Ovary (tissue), 9 donors: Measurements from ENCODE around the gene DISC1. TPM values are rescaled to one million over a fixed set of nuclear protein-coding genes. Genes with fewer than 3 reads are reported as not detected.
A peak's percentile ranks its signal among the peaks of the same experiment; 100 is the strongest.

Source experiments
- DNase-seq, 5 donors: peaks; one replicate each; pipeline ENCODE4 v3.0.0-alpha.2; 2019 to 2020
- H3K27ac ChIP-seq, 2 donors: fragments of 200-600 bp; one replicate each; pipeline versions ENCODE4 v1.5.1 to v1.8.0; 2019 to 2022
- H3K27me3 ChIP-seq: fragments of 200-600 bp; one replicate; pipeline ENCODE4 v1.8.0; 2022
- H3K36me3 ChIP-seq: fragments of 200-600 bp; sonication (generic); one replicate; pipeline ENCODE4 v1.5.1; 2019
- H3K4me1 ChIP-seq: one replicate; pipeline ENCODE4 v1.8.1; 2013; ENCODE audit warnings: mild to moderate bottlenecking, moderate library complexity; ENCODE audit not compliant: insufficient read depth
- H3K4me3 ChIP-seq: fragments of 200-600 bp; sonication (generic); one replicate; pipeline ENCODE4 v1.5.1; 2017
- H3K9me3 ChIP-seq, 2 donors: fragments of 200-600 bp in 1 of 2; sonication (generic) in 1 of 2; one replicate each; pipeline versions ENCODE4 v1.5.1 to v1.8.1; 2013 to 2019; ENCODE audit warnings: mild to moderate bottlenecking in 1 of 2, moderate library complexity in 1 of 2
- CTCF ChIP-seq, 3 donors: fragments of 450-650 bp in 2 of 3; fragments of 200-600 bp in 1 of 3; IDR thresholded peaks; one replicate each; pipeline versions ENCODE4 v1.5.1 to v1.8.0; 2016 to 2022; ENCODE audit warnings: antibody characterized with exemption in 3 of 3, mild to moderate bottlenecking in 1 of 3
- EP300 ChIP-seq: sonication (generic); formaldehyde crosslinking; IDR thresholded peaks from one replicate; pipeline ENCODE4 v1.6.1; 2017; ENCODE audit warnings: antibody characterized with exemption
- POLR2A ChIP-seq: fragments of 450-650 bp; IDR thresholded peaks from one replicate; pipeline ENCODE4 v1.6.1; 2017; ENCODE audit warnings: antibody characterized with exemption, mild to moderate bottlenecking, moderate library complexity
- WGBS, 3 donors: extraction: QIAGEN DNeasy Blood & Tissue Kit in 1 of 3; methylation state at CpG; one replicate each; pipeline versions ENCODE4 v1.1.5 to v1.1.7; 2013 to 2017; 5-methylcytosine and 5-hydroxymethylcytosine counted together
- intact Hi-C, 4 donors: fragments of 100-400 bp; cut with DNase I; formaldehyde crosslinking; loops; one replicate each; pipeline versions ENCODE4 v1.11.0 to v1.15.1; 2022 to 2023
- polyA plus RNA-seq, 2 donors: library from polyadenylated mRNA; stranded (reverse); fragments of 200-250 nt in 1 of 2; fragments of 350-450 nt in 1 of 2; fragmentation: Illumina TruSeq in 1 of 2; extraction: RNeasy Lipid Tissue Mini Kit (QIAGEN cat#74804) in 1 of 2; gene quantifications; one replicate each; pipeline ENCODE4 v1.2.3, GENCODE V29; 2013 to 2014
- total RNA-seq, 7 donors: library from RNA; depleted of rRNA in 2 of 7; stranded (reverse); fragments of >200 nt in 2 of 7; fragmentation: NEBNext Ultra II Directional in 3 of 7; extraction: Animal tissue kit (Norgen Biotek cat#: 25700) in 3 of 7; gene quantifications; one replicate each; pipeline versions ENCODE4 v1.1.0 to v1.2.4, GENCODE V29; 2016 to 2023
- donor health status: DM: no; HTN: no; CAD: no; lungs with moderate emphysema.
- donor health status: DM: no; HTN: no; CAD: no.
- donor health status: Bipolar disorder and iron deficiency.
- donor health status: DM: yes; HTN: yes; CAD: no.
- donor health status: DM: no; HTN: no; CAD: no.
- donor health status: DM: yes; HTN: yes; CAD: no.

The DISC1 gene
- total and polyA plus RNA-seq, 9 donors = 3.0 to 24.3 (median 13.0) TPM

GRCh38 chr1:231688989-231689388, 62.4 kb downstream of the DISC1 start:
- intact Hi-C loops = no loop called here
- 88 to 93% (median 93%) methylated on average over 4 of the region's 4 CpGs for WGBS, 3 donors
- Histone ChIP-seq H3K4me1 (peaks cover 15% of the 10 kb centered on the region), H3K4me3 (no peak overlapping the region), H3K27ac (no peak overlapping the region), H3K27me3 (no peaks in the 10 kb centered on the region), H3K36me3 (no peaks in the 10 kb centered on the region), H3K9me3 (no peaks in the 10 kb centered on the region)
- no peak for TF ChIP-seq POLR2A
- TF ChIP-seq EP300 = no peak
- TF ChIP-seq CTCF (IDR thresholded peaks at IDR 0.05) = no peak
- DNase-seq = no peak

- no peaks in the 10 kb centered on the region for H3K9me3 ChIP-seq
- no peaks in the 10 kb centered on the region for H3K27me3 ChIP-seq
- peaks cover 20% of the 10 kb centered on the region for H3K4me1 ChIP-seq
- no peak overlapping the region for H3K27ac ChIP-seq
- intact Hi-C loops = no loop called here
- DNase-seq = no peak
- WGBS, 3 donors = 73 to 86% (median 81%) methylated on average over 9 of the region's 9 CpGs
- no peaks in the 10 kb centered on the region for H3K36me3 ChIP-seq
- TF ChIP-seq EP300 = no peak
- TF ChIP-seq CTCF (IDR thresholded peaks at IDR 0.05) = no peak
- TF ChIP-seq POLR2A = no peak
- H3K4me3 ChIP-seq = no peak overlapping the region
These were observed 63.5 kb downstream of the DISC1 start for GRCh38 chr1:231690059-231690458.

- H3K9me3 ChIP-seq = no peaks in the 10 kb centered on the region
- DNase-seq = peak; percentile 49 to 82 (median 71)
- no peaks in the 10 kb centered on the region for H3K27me3 ChIP-seq
- 46 to 49% (median 47%) methylated on average over 17 of the region's 17 CpGs for whole genome bisulfite sequencing, 3 donors
- peak overlapping the region in 1 of 2 donors; percentile 2 for H3K27ac ChIP-seq
- peaks cover 22% of the 10 kb centered on the region for H3K4me1 ChIP-seq
- H3K36me3 ChIP-seq = no peaks in the 10 kb centered on the region
- H3K4me3 ChIP-seq = no peak overlapping the region
- intact Hi-C loops = no loop called here
- TF ChIP-seq EP300 (no peak), CTCF (IDR thresholded peaks at IDR 0.05) (peak; percentile 52 to 58 (median 56))
These were observed 65.1 kb downstream of the DISC1 start for GRCh38 chr1:231691618-231692259.

- intact Hi-C loops = no loop called here
- Histone ChIP-seq H3K4me1 (peaks cover 22% of the 10 kb centered on the region), H3K27me3 (no peaks in the 10 kb centered on the region), H3K27ac (peak overlapping the region in 1 of 2 donors; percentile 49), H3K4me3 (no peak overlapping the region), H3K9me3 (no peaks in the 10 kb centered on the region), H3K36me3 (no peaks in the 10 kb centered on the region)
- TF ChIP-seq POLR2A = no peak
- TF ChIP-seq EP300 = no peak
- TF ChIP-seq CTCF (IDR thresholded peaks at IDR 0.05) = no peak
- peak in 2 of 5 donors; percentile 20 to 43 for DNase-seq
- WGBS, 3 donors = 27 to 70% (median 32%) methylated on average over 16 to 18 of the region's 18 CpGs
These were observed 66.9 kb downstream of the DISC1 start for GRCh38 chr1:231693361-231694074.
